ENCODE data around the gene UBAP1L.

The UBAP1L gene

DNA sequence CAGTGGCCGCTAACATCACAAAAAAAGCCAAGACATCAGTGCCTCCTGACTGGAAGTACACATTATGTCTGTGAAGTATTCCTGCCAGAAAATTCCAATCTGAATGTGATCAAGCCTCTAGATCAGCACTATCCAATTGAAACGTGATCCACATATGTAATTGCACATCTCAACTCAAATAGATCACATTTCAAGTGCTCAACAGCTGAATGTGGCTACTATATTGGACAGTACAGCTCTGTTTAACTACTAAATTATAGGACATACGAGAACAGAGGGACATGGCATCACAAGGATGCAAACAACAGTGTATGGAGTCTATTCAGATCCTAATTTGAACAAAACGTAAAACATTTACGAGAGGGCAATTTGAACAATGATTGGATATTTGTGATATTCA, 542 bp upstream of the UBAP1L start:
- no peak overlapping the region for H3K9ac ChIP-seq (ENCODE audit: low read length)
- no peak overlapping the region for H3K27ac ChIP-seq (ENCODE audit: low read length)
- no peaks in the 10 kb centered on the region for H3K79me2 ChIP-seq (ENCODE audit: low read length)
- no peaks in the 10 kb centered on the region for H4K20me1 ChIP-seq (ENCODE audit: insufficient read depth, low read length)
- H3K27me3 ChIP-seq (ENCODE audit: low read depth, low read length): no peaks in the 10 kb centered on the region
- H3K36me3 ChIP-seq (replicated peaks; ENCODE audit: low read depth, low read length): peaks cover 49% of the 10 kb centered on the region
- no peak overlapping the region for H3K4me2 ChIP-seq (ENCODE audit: low read length)
- TF ChIP-seq EZH2phosphoT487 (IDR thresholded peaks at IDR 0.05; ENCODE audit: low read depth): no peak
- TF ChIP-seq, protein P1, sequence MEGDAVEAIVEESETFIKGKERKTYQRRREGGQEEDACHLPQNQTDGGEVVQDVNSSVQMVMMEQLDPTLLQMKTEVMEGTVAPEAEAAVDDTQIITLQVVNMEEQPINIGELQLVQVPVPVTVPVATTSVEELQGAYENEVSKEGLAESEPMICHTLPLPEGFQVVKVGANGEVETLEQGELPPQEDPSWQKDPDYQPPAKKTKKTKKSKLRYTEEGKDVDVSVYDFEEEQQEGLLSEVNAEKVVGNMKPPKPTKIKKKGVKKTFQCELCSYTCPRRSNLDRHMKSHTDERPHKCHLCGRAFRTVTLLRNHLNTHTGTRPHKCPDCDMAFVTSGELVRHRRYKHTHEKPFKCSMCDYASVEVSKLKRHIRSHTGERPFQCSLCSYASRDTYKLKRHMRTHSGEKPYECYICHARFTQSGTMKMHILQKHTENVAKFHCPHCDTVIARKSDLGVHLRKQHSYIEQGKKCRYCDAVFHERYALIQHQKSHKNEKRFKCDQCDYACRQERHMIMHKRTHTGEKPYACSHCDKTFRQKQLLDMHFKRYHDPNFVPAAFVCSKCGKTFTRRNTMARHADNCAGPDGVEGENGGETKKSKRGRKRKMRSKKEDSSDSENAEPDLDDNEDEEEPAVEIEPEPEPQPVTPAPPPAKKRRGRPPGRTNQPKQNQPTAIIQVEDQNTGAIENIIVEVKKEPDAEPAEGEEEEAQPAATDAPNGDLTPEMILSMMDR (IDR thresholded peaks at IDR 0.05; ENCODE audit: low read depth, low read length): no peak
- no peaks in the 10 kb centered on the region for H3K9me3 ChIP-seq (ENCODE audit: insufficient read depth, low read length)
- no peak overlapping the region for H2AFZ ChIP-seq (ENCODE audit: low read depth, low read length)
- no peaks in the 10 kb centered on the region for H3K4me1 ChIP-seq (ENCODE audit: low read length)
- no peak overlapping the region for H3K4me3 ChIP-seq (ENCODE audit: low read length)

DNA sequence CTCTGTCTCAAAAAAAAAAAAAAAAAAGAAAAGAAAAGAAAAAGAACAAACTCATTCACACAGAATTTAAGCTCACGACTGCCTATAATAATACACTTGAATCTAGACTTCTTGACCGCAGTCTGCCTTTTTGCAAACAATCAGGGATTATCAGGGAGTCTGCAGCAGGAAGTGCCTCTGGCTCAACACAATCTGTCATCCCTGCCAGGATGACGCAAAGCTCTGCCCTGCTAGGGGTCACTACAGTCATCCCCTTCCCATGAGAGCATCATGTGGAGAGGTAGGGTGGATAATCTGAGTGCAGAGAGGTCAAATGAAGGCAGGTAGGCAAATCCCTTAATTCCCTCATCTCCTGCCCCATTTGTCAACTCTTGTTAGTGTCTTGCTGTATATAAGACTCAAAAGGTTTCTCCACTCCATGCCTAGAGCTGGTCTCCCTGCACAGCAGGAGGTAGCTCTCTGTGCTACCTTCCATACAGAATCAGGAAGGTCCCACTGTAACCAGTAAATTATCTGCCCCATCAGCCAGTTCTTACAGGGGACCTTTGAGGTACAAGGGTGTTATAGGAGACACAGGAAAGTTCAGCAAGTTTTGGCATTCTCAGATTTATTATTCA, 4.2 kb downstream of the UBAP1L start:
- Histone ChIP-seq H3K4me2 (ENCODE audit: low read length) (no peak overlapping the region), H3K27me3 (ENCODE audit: low read depth, low read length) (no peaks in the 10 kb centered on the region), H3K4me3 (ENCODE audit: low read length) (no peak overlapping the region), H3K27ac (ENCODE audit: low read length) (no peak overlapping the region), H4K20me1 (ENCODE audit: insufficient read depth, low read length) (no peaks in the 10 kb centered on the region), H3K4me1 (ENCODE audit: low read length) (no peaks in the 10 kb centered on the region), H3K9ac (ENCODE audit: low read length) (no peak overlapping the region), H3K79me2 (ENCODE audit: low read length) (no peaks in the 10 kb centered on the region), H2AFZ (ENCODE audit: low read depth, low read length) (no peak overlapping the region), H3K36me3 (replicated peaks; ENCODE audit: low read depth, low read length) (peaks cover 22% of the 10 kb centered on the region), H3K9me3 (ENCODE audit: insufficient read depth, low read length) (no peaks in the 10 kb centered on the region)
- no peak for TF ChIP-seq EZH2phosphoT487 (IDR thresholded peaks at IDR 0.05; ENCODE audit: low read depth)
- TF ChIP-seq, protein P1 (IDR thresholded peaks at IDR 0.05; ENCODE audit: low read depth, low read length): no peak

DNA sequence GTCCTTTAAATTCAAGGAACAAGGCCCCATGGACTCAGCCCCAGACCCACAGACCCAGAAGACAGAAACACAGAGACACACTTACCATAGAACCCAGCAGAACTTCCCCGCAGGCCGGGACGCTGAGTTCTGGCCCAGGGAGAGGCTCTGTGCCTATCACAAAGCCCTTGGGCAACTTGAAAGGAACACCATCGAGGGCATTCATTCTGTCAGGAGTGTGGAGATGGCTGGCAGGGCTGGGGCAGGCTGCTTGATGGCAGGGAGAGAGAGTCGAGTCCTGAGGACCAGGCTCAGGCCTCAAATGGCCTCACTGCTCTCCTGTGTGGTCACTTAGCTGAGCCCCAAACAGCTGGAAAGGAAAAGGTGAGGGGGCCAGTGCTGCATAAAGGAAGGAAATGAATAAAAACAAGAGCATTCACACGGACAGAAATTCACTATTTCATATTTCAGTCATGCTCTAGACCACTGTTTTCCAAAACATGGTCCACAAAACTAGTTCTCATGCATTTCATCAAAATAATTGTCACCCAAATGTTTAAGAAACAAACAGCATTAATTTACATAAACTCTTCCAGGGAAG, 8.9 kb downstream of the UBAP1L start:
- Histone ChIP-seq H3K79me2 (ENCODE audit: low read length) (no peaks in the 10 kb centered on the region), H3K27ac (ENCODE audit: low read length) (no peak overlapping the region), H3K27me3 (ENCODE audit: low read depth, low read length) (no peaks in the 10 kb centered on the region), H3K9me3 (ENCODE audit: insufficient read depth, low read length) (no peaks in the 10 kb centered on the region), H3K4me1 (ENCODE audit: low read length) (no peaks in the 10 kb centered on the region), H3K4me2 (ENCODE audit: low read length) (no peak overlapping the region), H4K20me1 (ENCODE audit: insufficient read depth, low read length) (no peaks in the 10 kb centered on the region), H2AFZ (ENCODE audit: low read depth, low read length) (no peak overlapping the region), H3K4me3 (ENCODE audit: low read length) (no peak overlapping the region), H3K9ac (ENCODE audit: low read length) (no peak overlapping the region), H3K36me3 (replicated peaks; ENCODE audit: low read depth, low read length) (peaks cover 6% of the 10 kb centered on the region)
- no peak for TF ChIP-seq EZH2phosphoT487 (IDR thresholded peaks at IDR 0.05; ENCODE audit: low read depth)
- TF ChIP-seq, protein P1 (IDR thresholded peaks at IDR 0.05; ENCODE audit: low read depth, low read length): no peak

DNA sequence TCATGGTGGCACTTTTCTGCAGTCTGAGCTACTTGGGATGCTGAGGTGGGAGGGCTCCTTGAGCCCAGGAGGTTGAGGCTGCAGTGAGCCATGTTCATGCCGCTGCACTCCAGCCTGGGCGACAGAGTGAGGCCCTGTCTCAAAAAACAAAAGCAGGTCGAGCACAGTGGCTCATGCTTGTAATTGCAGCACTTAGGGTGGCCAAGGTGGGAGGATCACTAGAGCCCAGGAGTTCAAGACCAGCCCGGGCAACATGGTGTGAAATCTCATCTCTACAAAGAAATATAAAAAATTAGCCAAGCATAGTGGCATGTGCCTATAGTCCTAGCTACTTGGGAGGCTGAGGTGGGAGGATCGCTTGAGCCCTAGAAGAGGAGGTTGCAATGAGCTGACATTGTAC, 10.0 kb downstream of the UBAP1L start:
- no peak overlapping the region for H3K27ac ChIP-seq (ENCODE audit: low read length)
- H3K27me3 ChIP-seq (ENCODE audit: low read depth, low read length): no peaks in the 10 kb centered on the region
- TF ChIP-seq, protein P1 (IDR thresholded peaks at IDR 0.05; ENCODE audit: low read depth, low read length): no peak
- no peak for TF ChIP-seq EZH2phosphoT487 (IDR thresholded peaks at IDR 0.05; ENCODE audit: low read depth)
- H2AFZ ChIP-seq (ENCODE audit: low read depth, low read length): no peak overlapping the region
- no peak overlapping the region for H3K4me3 ChIP-seq (ENCODE audit: low read length)
- H4K20me1 ChIP-seq (ENCODE audit: insufficient read depth, low read length): no peaks in the 10 kb centered on the region
- H3K36me3 ChIP-seq (replicated peaks; ENCODE audit: low read depth, low read length): peaks cover 9% of the 10 kb centered on the region
- no peaks in the 10 kb centered on the region for H3K9me3 ChIP-seq (ENCODE audit: insufficient read depth, low read length)
- H3K9ac ChIP-seq (ENCODE audit: low read length): no peak overlapping the region
- no peak overlapping the region for H3K4me2 ChIP-seq (ENCODE audit: low read length)
- H3K79me2 ChIP-seq (ENCODE audit: low read length): no peaks in the 10 kb centered on the region
- H3K4me1 ChIP-seq (ENCODE audit: low read length): no peaks in the 10 kb centered on the region
